ENCODE results near the gene CAV3.

CAV3 gene

GRCh38 chr3:8736436-8736835, 2.8 kb downstream of the CAV3 start:
- DNase-seq, result no peak

GRCh38 chr3:8737301-8737700, 3.7 kb downstream of the CAV3 start:
- no peak for DNase-seq

GRCh38 chr3:8737823-8738222, 4.2 kb downstream of the CAV3 start:
- no peak for DNase-seq

- DNase-seq, result no peak
These were observed 5.0 kb downstream of the CAV3 start for GRCh38 chr3:8738639-8739038.

GRCh38 chr3:8739757-8740504, 6.3 kb downstream of the CAV3 start:
- no peak for DNase-seq

- no peak for DNase-seq
These were observed 8.1 kb downstream of the CAV3 start for GRCh38 chr3:8741581-8742261.

- DNase-seq, result no peak
These were observed 9.5 kb downstream of the CAV3 start for GRCh38 chr3:8743021-8743601.

- DNase-seq, result no peak
These were observed 10.3 kb downstream of the CAV3 start for GRCh38 chr3:8743911-8744310.

- no peak for DNase-seq
These were observed 12.2 kb downstream of the CAV3 start for GRCh38 chr3:8745619-8746370.

GRCh38 chr3:8746780-8747345, 13.3 kb downstream of the CAV3 start:
- DNase-seq, result no peak

GRCh38 chr3:8749316-8749715, 15.7 kb downstream of the CAV3 start:
- DNase-seq, result no peak

- no peak for DNase-seq
These were observed 19.2 kb downstream of the CAV3 start for GRCh38 chr3:8752832-8753231.

- DNase-seq, result no peak
These were observed 21.5 kb downstream of the CAV3 start for GRCh38 chr3:8755097-8755496.

GRCh38 chr3:8755564-8756237, 22.1 kb downstream of the CAV3 start:
- no peak for DNase-seq

- no peak for DNase-seq
These were observed 23.1 kb downstream of the CAV3 start for GRCh38 chr3:8756671-8757070.

- no peak for DNase-seq
These were observed 24.2 kb downstream of the CAV3 start for GRCh38 chr3:8757551-8758518.

- no peak for DNase-seq
These were observed 25.6 kb downstream of the CAV3 start for GRCh38 chr3:8759038-8759707.

- DNase-seq, result no peak
These were observed 26.5 kb downstream of the CAV3 start for GRCh38 chr3:8760091-8760490.

GRCh38 chr3:8760506-8760905, 26.9 kb downstream of the CAV3 start:
- no peak for DNase-seq

GRCh38 chr3:8761866-8762265, 28.3 kb downstream of the CAV3 start:
- DNase-seq, result no peak

Data from CD4-positive, alpha-beta T cell treated with Interleukin-4 for 4 hours (primary cell).